Tibial nerve (tissue), 4 donors: ENCODE results near the gene COQ6. TPM values are rescaled to one million over a fixed set of nuclear protein-coding genes. Genes with fewer than 3 reads are reported as not detected.
"Not testable (repeated sequence)": the region's sequence is repeated elsewhere in the genome, so short reads cannot be mapped to it uniquely, and the experiment has no call there.

Source experiments
- DNase-seq, 2 donors: peaks; one replicate each; pipeline ENCODE4 v3.0.0-alpha.2; 2019; ENCODE audit warnings: low spot score in 2 of 2
- H3K27ac ChIP-seq, 4 donors: fragments of 200-600 bp; sonication (generic) in 3 of 4; one replicate each; pipeline ENCODE4 v1.5.1; 2017 to 2019; ENCODE audit warnings: mild to moderate bottlenecking in 1 of 4
- H3K27me3 ChIP-seq, 2 donors: fragments of 200-600 bp; sonication (generic) in 1 of 2; one replicate each; pipeline versions ENCODE4 v1.5.1 to v1.6.0; 2017 to 2019
- H3K36me3 ChIP-seq, 3 donors: fragments of 200-600 bp; sonication (generic); one replicate each; pipeline ENCODE4 v1.5.1; 2018 to 2019
- H3K4me1 ChIP-seq, 4 donors: fragments of 200-600 bp; sonication (generic) in 3 of 4; one replicate each; pipeline ENCODE4 v1.5.1; 2017 to 2019
- H3K4me3 ChIP-seq, 4 donors: fragments of 200-600 bp; sonication (generic) in 3 of 4; one replicate each; pipeline ENCODE4 v1.5.1; 2017 to 2019; ENCODE audit warnings: mild to moderate bottlenecking in 1 of 4, moderate library complexity in 1 of 4
- H3K9me3 ChIP-seq, 4 donors: fragments of 200-600 bp; sonication (generic) in 3 of 4; one replicate each; pipeline ENCODE4 v1.5.1; 2017 to 2019
- CTCF ChIP-seq, 5 experiments: fragments of 200-600 bp in 3 of 5; fragments of 450-650 bp in 2 of 5; sonication (generic) in 3 of 5; IDR thresholded peaks; one replicate each; pipeline ENCODE4 v1.5.1; 2016 to 2019; ENCODE audit warnings: antibody characterized with exemption in 5 of 5, mild to moderate bottlenecking in 3 of 5, moderate library complexity in 2 of 5
- EP300 ChIP-seq, 2 donors: sonication (generic); formaldehyde crosslinking; IDR thresholded peaks; one replicate each; pipeline ENCODE4 v1.6.1; 2017; ENCODE audit warnings: antibody characterized with exemption in 2 of 2, mild to moderate bottlenecking in 1 of 2
- POLR2A ChIP-seq, 2 donors: fragments of 450-650 bp; IDR thresholded peaks; one replicate each; pipeline ENCODE4 v1.6.1; 2017; ENCODE audit warnings: antibody characterized with exemption in 2 of 2, mild to moderate bottlenecking in 2 of 2, moderate library complexity in 2 of 2
- WGBS, 2 donors: methylation state at CpG; one replicate each; pipeline ENCODE4 v1.1.5; 2018; 5-methylcytosine and 5-hydroxymethylcytosine counted together
- total RNA-seq, 4 donors: library from RNA; depleted of rRNA; stranded (reverse); fragments of >200 nt; gene quantifications; one replicate each; pipeline ENCODE4 v1.1.0, GENCODE V29; 2016

The COQ6 gene
- total RNA-seq, 4 donors from 2014 or later, result 20.3 to 42.3 (median 27.8) TPM

- TF ChIP-seq EP300 (IDR thresholded peaks at IDR 0.05) (no peak), CTCF (IDR thresholded peaks at IDR 0.05) (no peak), POLR2A (IDR thresholded peaks at IDR 0.05) (no peak)
- Histone ChIP-seq H3K27ac (no peak overlapping the region), H3K4me3 (no peak overlapping the region), H3K9me3 (no peaks in the 10 kb centered on the region), H3K4me1 (no peaks in the 10 kb centered on the region), H3K27me3 (no peaks in the 10 kb centered on the region), H3K36me3 (peaks cover 0 to 81% (median 0%) of the 10 kb centered on the region in 3 donors)
- DNase-seq, result no peak
- 88 to 95% methylated on average over 6 of the region's 6 CpGs for WGBS, 2 donors
Measured at GRCh38 chr14:73976125-73976524, 26.0 kb downstream of the COQ6 start.

GRCh38 chr14:73977896-73978295 is 27.8 kb downstream of the COQ6 start:
- Histone ChIP-seq H3K27ac (no peak overlapping the region), H3K27me3 (no peaks in the 10 kb centered on the region), H3K9me3 (no peaks in the 10 kb centered on the region), H3K36me3 (peaks cover 0 to 81% (median 0%) of the 10 kb centered on the region in 3 donors), H3K4me1 (no peaks in the 10 kb centered on the region), H3K4me3 (no peak overlapping the region)
- no peak for DNase-seq
- 58% methylated on average over 4 of the region's 4 CpGs for WGBS, 2 donors
- no peak for TF ChIP-seq EP300 (IDR thresholded peaks at IDR 0.05)
- TF ChIP-seq POLR2A (IDR thresholded peaks at IDR 0.05), result no peak
- TF ChIP-seq CTCF (IDR thresholded peaks at IDR 0.05), result no peak

GRCh38 chr14:73988065-73988464 is 38.0 kb downstream of the COQ6 start:
- Histone ChIP-seq H3K36me3 (peaks cover 0 to 64% (median 2%) of the 10 kb centered on the region in 3 donors), H3K4me1 (no peaks in the 10 kb centered on the region), H3K27ac (no peak overlapping the region), H3K9me3 (no peaks in the 10 kb centered on the region), H3K27me3 (no peaks in the 10 kb centered on the region), H3K4me3 (no peak overlapping the region)
- 86 to 89% methylated on average over 3 of the region's 3 CpGs for WGBS, 2 donors
- DNase-seq, result no peak
- TF ChIP-seq CTCF (IDR thresholded peaks at IDR 0.05), result no peak
- no peak for TF ChIP-seq POLR2A (IDR thresholded peaks at IDR 0.05)
- TF ChIP-seq EP300 (IDR thresholded peaks at IDR 0.05), result no peak

- not testable (repeated sequence) for H3K9me3 ChIP-seq, H3K27me3 ChIP-seq, H3K4me3 ChIP-seq, H3K27ac ChIP-seq, DNase-seq, H3K4me1 ChIP-seq
- 78 to 83% methylated on average over 7 of the region's 7 CpGs for WGBS, 2 donors
- H3K36me3 ChIP-seq, result peaks cover 0 to 68% (median 2%) of the 10 kb centered on the region in 3 donors
Measured at GRCh38 chr14:73988656-73989055, 38.6 kb downstream of the COQ6 start.

- no peak overlapping the region for H3K4me3 ChIP-seq
- H3K27me3 ChIP-seq, result no peaks in the 10 kb centered on the region
- DNase-seq, result no peak
- no peaks in the 10 kb centered on the region for H3K9me3 ChIP-seq
- no peaks in the 10 kb centered on the region for H3K4me1 ChIP-seq
- 58 to 76% methylated on average over 4 of the region's 4 CpGs for WGBS, 2 donors
- peaks cover 0 to 50% (median 0%) of the 10 kb centered on the region in 3 donors for H3K36me3 ChIP-seq
- TF ChIP-seq CTCF (IDR thresholded peaks at IDR 0.05) (no peak), EP300 (IDR thresholded peaks at IDR 0.05) (no peak), POLR2A (IDR thresholded peaks at IDR 0.05) (no peak)
- no peak overlapping the region for H3K27ac ChIP-seq
Measured at GRCh38 chr14:73991092-73991491, 41.0 kb downstream of the COQ6 start.

GRCh38 chr14:73994926-73995325 is 44.8 kb downstream of the COQ6 start:
- WGBS, 2 donors, result 97% methylated on average over 7 of the region's 7 CpGs
- not testable (repeated sequence) for H3K4me3 ChIP-seq, DNase-seq, H3K4me1 ChIP-seq, H3K27me3 ChIP-seq, H3K27ac ChIP-seq, H3K9me3 ChIP-seq
- H3K36me3 ChIP-seq, result peaks cover 0 to 46% (median 0%) of the 10 kb centered on the region in 3 donors
